KOPT-K1 (cell line): ENCODE data around the gene CCDC160.
"Not testable (repeated sequence)": the region's sequence is repeated elsewhere in the genome, so short reads cannot be mapped to it uniquely, and the experiment has no call there.

Source experiments
- H3K27ac ChIP-seq: fragments of 200-600 bp; sonication (generic); 2 replicates; pipeline ENCODE4 v1.5.1; 2016; ENCODE audit warnings: antibody characterized with exemption, mild to moderate bottlenecking, low read depth, low read length; ENCODE audit not compliant: poor library complexity, severe bottlenecking
- H3K36me3 ChIP-seq: fragments of 200-600 bp; sonication (generic); 2 replicates; pipeline ENCODE4 v1.5.1; 2017; ENCODE audit warnings: antibody characterized with exemption, mild to moderate bottlenecking, low read length, moderate library complexity; ENCODE audit not compliant: insufficient read depth
- H3K9me3 ChIP-seq: fragments of 200-600 bp; sonication (generic); 2 replicates; pipeline ENCODE4 v1.5.1; 2017; ENCODE audit warnings: antibody characterized with exemption, low read length, mild to moderate bottlenecking; ENCODE audit not compliant: insufficient read depth, poor library complexity, severe bottlenecking

Gene CCDC160

GRCh38 chrX:134251241-134251640 lies 14.3 kb downstream of the CCDC160 start:
- no peak overlapping the region for H3K27ac ChIP-seq
- H3K36me3 ChIP-seq: no peaks in the 10 kb centered on the region
- no peaks in the 10 kb centered on the region for H3K9me3 ChIP-seq

- Histone ChIP-seq H3K27ac (no peak overlapping the region), H3K36me3 (no peaks in the 10 kb centered on the region), H3K9me3 (no peaks in the 10 kb centered on the region)
Observed at GRCh38 chrX:134254511-134254910, 17.5 kb downstream of the CCDC160 start.

DNA sequence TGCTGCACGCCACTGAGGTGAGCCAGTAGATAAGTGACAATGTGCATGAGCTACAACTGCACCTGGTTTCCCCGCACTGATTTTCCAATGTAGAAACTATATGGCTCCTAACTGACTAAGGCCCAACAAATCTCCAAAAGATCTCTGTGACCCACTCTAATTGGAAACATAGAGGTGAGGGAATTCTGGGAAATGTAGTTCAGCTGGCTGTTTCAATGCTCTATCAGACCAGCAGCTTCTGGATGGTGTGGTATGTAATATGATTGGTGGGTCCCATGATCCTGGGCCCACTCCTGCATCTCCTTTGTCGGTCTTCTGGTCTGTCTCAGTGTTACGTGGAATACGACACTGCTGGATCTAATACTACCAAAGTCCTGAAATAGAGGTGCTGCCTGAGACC lies 18.6 kb downstream of the CCDC160 start:
- no peaks in the 10 kb centered on the region for H3K36me3 ChIP-seq
- no peak overlapping the region for H3K27ac ChIP-seq
- no peaks in the 10 kb centered on the region for H3K9me3 ChIP-seq

DNA sequence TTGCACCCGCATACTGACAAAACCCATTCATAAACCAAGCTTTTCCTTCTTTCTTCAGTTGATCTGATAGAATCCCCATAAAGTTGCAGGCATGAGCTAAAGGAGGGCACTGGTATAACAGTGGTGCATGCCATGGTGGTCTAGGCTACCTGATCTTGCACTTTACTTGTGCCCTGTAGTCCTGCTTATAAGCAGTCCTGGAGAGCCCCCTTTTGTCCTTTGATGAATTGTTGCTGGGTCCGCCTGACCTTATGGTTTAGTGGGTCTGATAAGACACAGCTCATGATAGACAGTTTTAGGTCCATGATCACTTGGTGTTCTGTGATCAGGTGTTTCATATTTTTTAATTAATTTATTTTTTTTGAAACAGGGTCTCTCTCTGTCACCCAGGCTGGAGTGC lies 19.7 kb downstream of the CCDC160 start:
- no peaks in the 10 kb centered on the region for H3K36me3 ChIP-seq
- no peak overlapping the region for H3K27ac ChIP-seq

DNA sequence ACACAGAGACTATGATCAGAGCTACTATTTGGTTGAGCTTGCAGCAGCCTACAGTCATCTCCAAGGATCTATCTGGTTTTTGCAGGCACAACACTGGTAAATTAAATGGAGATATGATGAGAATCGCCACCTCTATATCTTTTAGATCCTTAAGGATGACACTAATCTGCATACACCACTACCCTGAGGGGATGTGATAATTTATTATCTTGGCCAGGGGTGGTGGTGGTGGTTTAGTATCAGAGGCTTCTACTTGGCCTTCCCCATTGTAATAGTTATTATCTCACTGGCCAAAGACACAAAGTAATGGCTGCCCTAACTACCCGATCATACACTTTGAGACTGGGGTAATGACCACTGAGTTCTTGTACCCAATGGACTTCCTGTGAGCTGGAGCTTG lies 21.2 kb downstream of the CCDC160 start:
- Histone ChIP-seq H3K27ac (no peak overlapping the region), H3K9me3 (no peaks in the 10 kb centered on the region), H3K36me3 (no peaks in the 10 kb centered on the region)

More for the DNA sequence above, 19.7 kb downstream of the CCDC160 start:
- H3K9me3 ChIP-seq: no peaks in the 10 kb centered on the region

GRCh38 chrX:134285934-134286333 lies 49.0 kb downstream of the CCDC160 start:
- H3K9me3 ChIP-seq, H3K36me3 ChIP-seq, H3K27ac ChIP-seq: not testable (repeated sequence)

- Histone ChIP-seq H3K9me3 (no peaks in the 10 kb centered on the region), H3K27ac (no peak overlapping the region), H3K36me3 (no peaks in the 10 kb centered on the region)
Observed at GRCh38 chrX:134287346-134287745, 50.4 kb downstream of the CCDC160 start.

- no peak overlapping the region for H3K27ac ChIP-seq
- H3K36me3 ChIP-seq: no peaks in the 10 kb centered on the region
- no peaks in the 10 kb centered on the region for H3K9me3 ChIP-seq
Observed at GRCh38 chrX:134294548-134294947, 57.6 kb downstream of the CCDC160 start.
